H9 (cell line): ENCODE results near the gene TRMT1L. TPM values are rescaled to one million over a fixed set of nuclear protein-coding genes. Genes with fewer than 3 reads are reported as not detected.

Experiments used
- DNase-seq: peaks from one replicate; pipeline ENCODE4 v3.0.0-alpha.2; 2017
- H2AFZ ChIP-seq: one replicate; pipeline ENCODE4 v1.6.1; 2013; ENCODE audit warnings: mild to moderate bottlenecking, low read length, control low read depth, moderate library complexity
- H2AK5ac ChIP-seq: 2 replicates; pipeline ENCODE4 v1.6.1; 2013; ENCODE audit warnings: low read length, control low read depth, mixed read lengths; ENCODE audit not compliant: insufficient read length
- H2BK120ac ChIP-seq: one replicate; pipeline ENCODE4 v1.6.1; 2013; ENCODE audit warnings: low read depth, mild to moderate bottlenecking, low read length, control low read depth, inconsistent platforms; ENCODE audit not compliant: poor library complexity, severe bottlenecking
- H2BK12ac ChIP-seq: 2 replicates; pipeline ENCODE4 v1.6.1; 2013; ENCODE audit warnings: low read length, control low read depth, mixed read lengths, low read depth; ENCODE audit not compliant: insufficient read length
- H2BK15ac ChIP-seq: 2 replicates; pipeline ENCODE4 v1.6.1; 2013; ENCODE audit warnings: low read depth, low read length, control low read depth
- H2BK20ac ChIP-seq: one replicate; pipeline ENCODE4 v1.6.1; 2013; ENCODE audit warnings: low read depth, mild to moderate bottlenecking, low read length, control low read depth, inconsistent platforms; ENCODE audit not compliant: poor library complexity, severe bottlenecking
- H2BK5ac ChIP-seq: 2 replicates; pipeline ENCODE4 v1.6.1; 2013; ENCODE audit warnings: low read length, control low read depth, mixed read lengths; ENCODE audit not compliant: insufficient read length
- H3K14ac ChIP-seq: 2 replicates; pipeline ENCODE4 v1.6.1; 2013; ENCODE audit warnings: low read length, control low read depth; ENCODE audit not compliant: insufficient read depth
- H3K18ac ChIP-seq: 2 replicates; pipeline ENCODE4 v1.6.1; 2013; ENCODE audit warnings: low read depth, mild to moderate bottlenecking, mixed read lengths, low read length, control low read depth; ENCODE audit not compliant: insufficient read length
- H3K23ac ChIP-seq: 2 replicates; pipeline ENCODE4 v1.6.1; 2013; ENCODE audit warnings: low read length, control low read depth, mixed read lengths, low read depth; ENCODE audit not compliant: insufficient read length
- H3K23me2 ChIP-seq: 2 replicates; pipeline ENCODE4 v1.6.1; 2013; ENCODE audit warnings: low read depth, mild to moderate bottlenecking, mixed read lengths, low read length, control low read depth; ENCODE audit not compliant: insufficient read length, poor library complexity, severe bottlenecking
- H3K27ac ChIP-seq: 2 replicates; pipeline ENCODE4 v1.5.1; 2013; ENCODE audit warnings: low read length, control low read depth, mixed read lengths, low read depth; ENCODE audit not compliant: insufficient read length
- H3K27me3 ChIP-seq: 2 replicates; pipeline ENCODE4 v1.6.1; 2013; ENCODE audit warnings: low read length, control low read depth, inconsistent platforms; ENCODE audit not compliant: insufficient read depth
- H3K4ac ChIP-seq: 2 replicates; pipeline ENCODE4 v1.6.1; 2013; ENCODE audit warnings: low read depth, mild to moderate bottlenecking, control low read depth, inconsistent platforms, low read length, moderate library complexity
- H3K4me1 ChIP-seq: 2 replicates; pipeline ENCODE4 v1.6.1; 2013; ENCODE audit warnings: low read length, control low read depth, inconsistent platforms; ENCODE audit not compliant: insufficient read depth
- H3K4me2 ChIP-seq: 2 replicates; pipeline ENCODE4 v1.6.1; 2013; ENCODE audit warnings: low read length, control low read depth, mixed read lengths; ENCODE audit not compliant: insufficient read length, insufficient read depth
- H3K56ac ChIP-seq: 2 replicates; pipeline ENCODE4 v1.6.1; 2013; ENCODE audit warnings: low read depth, mild to moderate bottlenecking, mixed read lengths, low read length, control low read depth; ENCODE audit not compliant: insufficient read length
- H3K79me1 ChIP-seq: 2 replicates; pipeline ENCODE4 v1.6.1; 2013; ENCODE audit warnings: low read depth, mild to moderate bottlenecking, moderate library complexity, low read length, control low read depth, inconsistent platforms; ENCODE audit not compliant: insufficient read depth, poor library complexity, severe bottlenecking
- H3K79me2 ChIP-seq: 2 replicates; pipeline ENCODE4 v1.6.1; 2013; ENCODE audit warnings: low read length, control low read depth, inconsistent platforms; ENCODE audit not compliant: insufficient read depth
- H3K9ac ChIP-seq: 2 replicates; pipeline ENCODE4 v1.6.1; 2013; ENCODE audit warnings: low read length, control low read depth, mixed read lengths; ENCODE audit not compliant: insufficient read length; ENCODE audit errors: extremely low read depth
- H3K9me3 ChIP-seq: one replicate; pipeline ENCODE4 v1.6.1; 2013; ENCODE audit warnings: low read depth, low read length, inconsistent platforms; ENCODE audit not compliant: control insufficient read depth
- H3T11ph ChIP-seq: one replicate; pipeline ENCODE4 v1.6.1; 2013; ENCODE audit warnings: mild to moderate bottlenecking, low read length, control low read depth, inconsistent platforms
- H4K20me1 ChIP-seq: one replicate; pipeline ENCODE4 v1.6.1; 2013; ENCODE audit not compliant: control insufficient read depth, insufficient read length, insufficient read depth
- H4K5ac ChIP-seq: 2 replicates; pipeline ENCODE4 v1.6.1; 2013; ENCODE audit warnings: low read depth, mild to moderate bottlenecking, mixed read lengths, low read length, control low read depth; ENCODE audit not compliant: insufficient read length
- H4K8ac ChIP-seq: replicated peaks from 2 replicates; pipeline ENCODE4 v1.6.1; 2013; ENCODE audit warnings: low read length, control low read depth, mixed read lengths, low read depth; ENCODE audit not compliant: insufficient read length
- H4K91ac ChIP-seq: 2 replicates; pipeline ENCODE4 v1.6.1; 2013; ENCODE audit warnings: low read depth, mild to moderate bottlenecking, moderate library complexity, mixed read lengths, low read length, control low read depth; ENCODE audit not compliant: insufficient read length
- H3K27ac Mint-ChIP-seq, 3 experiments: 2 replicates in 2 of 3; 3 replicates in 1 of 3; pipeline ENCODE4 v1.8.0; 2020 to 2021; ENCODE audit warnings: mixed read lengths in 3 of 3, mild to moderate bottlenecking in 1 of 3, moderate library complexity in 1 of 3
- H3K27me3 Mint-ChIP-seq: 2 replicates; pipeline ENCODE4 v1.8.0; 2021; ENCODE audit warnings: low read depth, mild to moderate bottlenecking, moderate library complexity, mixed read lengths
- H3K36me3 Mint-ChIP-seq, 3 experiments: 2 replicates in 2 of 3; 3 replicates in 1 of 3; pipeline ENCODE4 v1.8.0; 2020 to 2021; ENCODE audit warnings: low read depth in 3 of 3, mixed read lengths in 3 of 3; ENCODE audit not compliant: insufficient read depth in 1 of 3
- H3K4me1 Mint-ChIP-seq, 2 experiments: 2 replicates each; pipeline ENCODE4 v1.8.0; 2020; ENCODE audit warnings: mixed read lengths in 2 of 2
- H3K4me3 Mint-ChIP-seq, 2 experiments: 2 replicates in 1 of 2; 3 replicates in 1 of 2; pipeline ENCODE4 v1.8.0; 2020 to 2021; ENCODE audit warnings: mild to moderate bottlenecking in 2 of 2, mixed read lengths in 2 of 2, moderate library complexity in 1 of 2
- H3K9me3 Mint-ChIP-seq, 2 experiments: 2 replicates in 1 of 2; 3 replicates in 1 of 2; pipeline ENCODE4 v1.8.0; 2020; ENCODE audit warnings: mild to moderate bottlenecking in 2 of 2, mixed read lengths in 2 of 2, moderate library complexity in 1 of 2
- WGBS: extraction: QIAGEN DNeasy Blood & Tissue Kit; methylation state at CpG from one replicate; pipeline ENCODE4 v1.1.7; 2013; ENCODE audit warnings: missing lambda C conversion rate, low lambda C conversion rate, mixed read lengths; ENCODE audit not compliant: insufficient read length; ENCODE audit errors: extremely low coverage; 5-methylcytosine and 5-hydroxymethylcytosine counted together
- total RNA-seq: library from RNA; stranded (reverse); gene quantifications from 2 replicates; pipeline ENCODE4 v1.2.1, GENCODE V29; 2021
- TF ChIP-seq, protein P1 (sequence below): fragments of 200-600 bp; sonication (generic); conservative IDR thresholded peaks from 3 replicates; pipeline ENCODE4 v1.8.0; 2021; ENCODE audit warnings: antibody characterized with exemption, mild to moderate bottlenecking

The TRMT1L gene
- total RNA-seq, 1 experiment from 2014 or later, result 17.9 TPM

DNA sequence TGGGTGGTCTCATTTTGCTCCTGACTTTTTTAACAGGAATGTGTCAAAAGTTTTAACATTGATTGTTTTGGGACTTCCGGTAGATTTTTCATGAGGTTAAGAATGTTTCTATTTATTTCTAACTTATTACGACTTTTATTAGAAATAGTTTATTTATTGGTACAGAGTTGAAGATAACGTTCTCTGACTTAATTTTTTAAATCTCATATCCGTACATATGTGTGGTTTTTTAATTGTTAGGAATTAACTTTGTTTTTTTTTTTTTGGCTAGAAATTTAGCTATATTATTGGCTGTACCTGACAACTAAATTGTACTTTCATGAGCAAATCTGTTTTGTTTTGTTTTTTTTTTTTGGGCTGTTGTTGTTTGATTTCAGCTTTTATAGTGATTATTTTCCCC, 79.4 kb downstream of the TRMT1L start:
- H3K9me3 ChIP-seq, result no peaks in the 10 kb centered on the region
- H3K4me1 ChIP-seq, result peaks cover 8% of the 10 kb centered on the region
- H3K79me2 ChIP-seq, result peaks cover 21% of the 10 kb centered on the region; the same call in 1 of the 2 replicates
- no peak overlapping the region for H2BK20ac ChIP-seq
- no peaks in the 10 kb centered on the region for H3K27me3 ChIP-seq
- no peak overlapping the region for H4K91ac ChIP-seq
- no peak overlapping the region for H3K4ac ChIP-seq
- no peak overlapping the region for H4K5ac ChIP-seq
- H3K27ac ChIP-seq, result no peak overlapping the region
- no CpG with 5 or more reads among the region's 4 CpGs for WGBS
- H3K79me1 ChIP-seq, result peaks cover 8% of the 10 kb centered on the region
- H4K8ac ChIP-seq, result no peak overlapping the region
- no peaks in the 10 kb centered on the region for H4K20me1 ChIP-seq
- H3K23ac ChIP-seq, result no peak overlapping the region
- no peak overlapping the region for H3K4me3 Mint-ChIP-seq
- no peak overlapping the region for H3K56ac ChIP-seq
- peaks cover 43 to 53% of the 10 kb centered on the region in 2 experiments for H3K4me1 Mint-ChIP-seq
- no peak overlapping the region for H3K14ac ChIP-seq
- H2AFZ ChIP-seq, result no peak overlapping the region
- H3K9me3 Mint-ChIP-seq, result no peaks in the 10 kb centered on the region; a peak in 1 of 5 replicates
- no peak overlapping the region for H2AK5ac ChIP-seq
- peaks cover 0 to 2% (median 0%) of the 10 kb centered on the region in 3 experiments; a peak in 2 of 7 replicates for H3K36me3 Mint-ChIP-seq
- H3K9ac ChIP-seq, result no peak overlapping the region
- TF ChIP-seq, protein P1, sequence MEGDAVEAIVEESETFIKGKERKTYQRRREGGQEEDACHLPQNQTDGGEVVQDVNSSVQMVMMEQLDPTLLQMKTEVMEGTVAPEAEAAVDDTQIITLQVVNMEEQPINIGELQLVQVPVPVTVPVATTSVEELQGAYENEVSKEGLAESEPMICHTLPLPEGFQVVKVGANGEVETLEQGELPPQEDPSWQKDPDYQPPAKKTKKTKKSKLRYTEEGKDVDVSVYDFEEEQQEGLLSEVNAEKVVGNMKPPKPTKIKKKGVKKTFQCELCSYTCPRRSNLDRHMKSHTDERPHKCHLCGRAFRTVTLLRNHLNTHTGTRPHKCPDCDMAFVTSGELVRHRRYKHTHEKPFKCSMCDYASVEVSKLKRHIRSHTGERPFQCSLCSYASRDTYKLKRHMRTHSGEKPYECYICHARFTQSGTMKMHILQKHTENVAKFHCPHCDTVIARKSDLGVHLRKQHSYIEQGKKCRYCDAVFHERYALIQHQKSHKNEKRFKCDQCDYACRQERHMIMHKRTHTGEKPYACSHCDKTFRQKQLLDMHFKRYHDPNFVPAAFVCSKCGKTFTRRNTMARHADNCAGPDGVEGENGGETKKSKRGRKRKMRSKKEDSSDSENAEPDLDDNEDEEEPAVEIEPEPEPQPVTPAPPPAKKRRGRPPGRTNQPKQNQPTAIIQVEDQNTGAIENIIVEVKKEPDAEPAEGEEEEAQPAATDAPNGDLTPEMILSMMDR, result no peak
- H3K27ac Mint-ChIP-seq, result peak overlapping the region in 2 of 3 experiments; percentile 82 to 84; a peak in 3 of 7 replicates
- no peak overlapping the region for H2BK12ac ChIP-seq
- no peak overlapping the region for H3K18ac ChIP-seq
- no peaks in the 10 kb centered on the region for H3K23me2 ChIP-seq
- H3K4me2 ChIP-seq, result no peak overlapping the region
- DNase-seq, result no peak
- H3K27me3 Mint-ChIP-seq, result no peaks in the 10 kb centered on the region
- no peak overlapping the region for H2BK120ac ChIP-seq
- no peak overlapping the region for H3T11ph ChIP-seq
- no peak overlapping the region for H2BK5ac ChIP-seq
- H2BK15ac ChIP-seq, result no peak overlapping the region
